H1 (cell line): ENCODE measurements around the gene PKMYT1. TPM values are rescaled to one million over a fixed set of nuclear protein-coding genes. Genes with fewer than 3 reads are reported as not detected.

Source experiments
- CBX5 ChIP-seq: fragments of 300-800, 300-1000 bp; sonication (generic); IDR thresholded peaks from 2 replicates; pipeline ENCODE4 v1.7.1; 2016; ENCODE audit warnings: antibody characterized with exemption, low read length, low read depth
- EP300 ChIP-seq, 2 experiments: IDR thresholded peaks; 1 replicate in 1 of 2; 2 replicates in 1 of 2; pipeline ENCODE4 v1.6.1; 2011 to 2012; ENCODE audit warnings: low read depth in 2 of 2, low read length in 2 of 2, mild to moderate bottlenecking in 2 of 2, borderline replicate concordance in 1 of 2, inconsistent platforms in 1 of 2, moderate library complexity in 1 of 2
- JUN ChIP-seq: IDR thresholded peaks from 2 replicates; pipeline ENCODE4 v1.6.1; 2011; ENCODE audit warnings: low read depth, mild to moderate bottlenecking, improper control_type of control experiment, low read length
- TEAD4 ChIP-seq: IDR thresholded peaks from 2 replicates; pipeline ENCODE4 v1.6.1; 2012; ENCODE audit warnings: low read depth, low read length, inconsistent platforms, mixed read lengths
- polyA plus RNA-seq, 7 experiments: library from polyadenylated mRNA; depleted of rRNA in 3 of 7; stranded (reverse) in 5 of 7; unstranded in 2 of 7; fragments of >200 nt in 5 of 7; fragments of 200-250 nt in 2 of 7; gene quantifications; 1 replicate in 5 of 7; 2 replicates in 1 of 7; 4 replicates in 1 of 7; pipeline versions ENCODE4 v1.2.1 to v1.2.3, GENCODE V29; 2011 to 2013; ENCODE audit warnings: missing spikeins in 2 of 7, mixed read lengths in 2 of 7
- total RNA-seq: library from RNA; stranded (reverse); fragmentation: NEBNext Ultra II Directional; extraction: Animal tissue kit (Norgen Biotek cat#: 25700); gene quantifications from 2 replicates; pipeline ENCODE4 v1.2.1, GENCODE V29; 2021

Gene PKMYT1
- total and polyA plus RNA-seq, 2 of the 8 experiments (the other 6 are each of a cell fraction or from before 2014, with no cell fraction given) = 74.7 to 85.2 TPM

DNA sequence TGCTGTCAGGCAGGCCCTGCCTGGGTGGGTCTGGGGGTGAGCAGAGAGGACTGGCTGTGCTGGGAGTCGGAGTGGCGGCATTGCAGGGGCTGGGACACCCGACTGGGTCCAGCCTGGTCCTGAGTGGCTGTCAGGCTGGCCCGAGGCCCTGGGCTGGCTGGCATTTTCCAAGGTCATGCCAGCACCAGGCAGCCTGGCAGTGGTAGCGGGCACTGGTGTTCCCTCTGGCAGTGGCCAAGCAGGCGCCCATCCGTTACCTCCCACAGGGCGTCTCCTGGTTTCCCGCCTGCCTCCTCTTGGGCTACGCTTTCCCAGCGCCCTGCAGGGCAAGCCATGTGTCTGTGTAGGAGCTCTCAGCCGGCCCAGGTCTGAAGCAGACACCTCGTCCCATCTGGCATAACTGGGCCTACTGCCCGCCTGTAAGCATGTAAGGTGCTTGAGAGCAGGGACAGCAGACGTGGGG is 5.7 kb upstream of the PKMYT1 start (continued):
- TF ChIP-seq TEAD4 (no peak), EP300 (IDR thresholded peaks at IDR 0.05; ENCODE audit: borderline replicate concordance in 1 of 2, low read depth in 2 of 2, low read length in 2 of 2) (no peak), JUN (no peak), CBX5 (no peak)
